ENCODE measurements around the gene OR11H6.
"Not testable (repeated sequence)": the region's sequence is repeated elsewhere in the genome, so short reads cannot be mapped to it uniquely, and the experiment has no call there.

The OR11H6 gene

GRCh38 chr14:20228681-20229080, 5.2 kb downstream of the OR11H6 start, which contains the start of gene OR11H7:
OR11H7 (plus strand) TSS chr14:20228981.
- H3K36me3 ChIP-seq (ENCODE audit: control insufficient read depth in 1 of 2, insufficient read depth in 2 of 2, low read depth in 1 of 2, low read length in 2 of 2) = no peaks in the 10 kb centered on the region
- H3K9me3 ChIP-seq (ENCODE audit: control insufficient read depth, low read length) = peaks cover 15% of the 10 kb centered on the region
- H2BK120ac ChIP-seq (ENCODE audit: low read depth, low read length) = no peak within 1 kb of the TSS
- H3K18ac ChIP-seq (ENCODE audit: low read depth in 1 of 2, low read length in 2 of 2) = no peak within 1 kb of the TSS
- H3K27ac ChIP-seq (ENCODE audit: low read length, poor library complexity, severe bottlenecking) = no peak within 1 kb of the TSS
- no peak within 1 kb of the TSS for H4K8ac ChIP-seq (ENCODE audit: low read length)
- H3K4ac ChIP-seq (ENCODE audit: low read depth in 1 of 2, low read length in 2 of 2) = no peak within 1 kb of the TSS
- no peak within 1 kb of the TSS for H3K23ac ChIP-seq (ENCODE audit: low read length in 2 of 2)
- H4K91ac ChIP-seq (ENCODE audit: low read length) = no peak within 1 kb of the TSS
- no CpG with 5 or more reads among the region's 1 CpG for WGBS
- H3K79me1 ChIP-seq (replicated peaks; ENCODE audit: low read length, poor library complexity, severe bottlenecking) = no peaks in the 10 kb centered on the region
- H3K4me2 ChIP-seq (ENCODE audit: low read length, poor library complexity, severe bottlenecking) = no peak within 1 kb of the TSS
- no peak within 1 kb of the TSS for H2BK5ac ChIP-seq (ENCODE audit: low read depth, low read length, poor library complexity, severe bottlenecking)
- no peak within 1 kb of the TSS for H3K4me3 ChIP-seq (ENCODE audit: insufficient read depth in 1 of 2, low read depth in 1 of 2, low read length in 2 of 2)
- H3K4me1 ChIP-seq (ENCODE audit: control insufficient read depth, insufficient read depth, low read depth, low read length) = no peaks in the 10 kb centered on the region
- no peak for DNase-seq
- no peak within 1 kb of the TSS for H3K9ac ChIP-seq (ENCODE audit: low read length)
- no peak within 1 kb of the TSS for H2AK5ac ChIP-seq (ENCODE audit: low read length, severe bottlenecking)
- H2BK15ac ChIP-seq (ENCODE audit: low read depth, poor library complexity, severe bottlenecking) = no peak within 1 kb of the TSS
- no peak within 1 kb of the TSS for H2BK12ac ChIP-seq (ENCODE audit: low read length in 2 of 2)
- H3K14ac ChIP-seq (ENCODE audit: low read length in 2 of 2) = no peak within 1 kb of the TSS
- no peaks in the 10 kb centered on the region for H3K27me3 ChIP-seq (ENCODE audit: control insufficient read depth in 1 of 2, insufficient read depth in 1 of 2, low read length in 2 of 2)
- no peak within 1 kb of the TSS for H2AFZ ChIP-seq (ENCODE audit: low read depth, low read length)

- 75% methylated on average over 1 of the region's 4 CpGs for WGBS
- not testable (repeated sequence) for H3K36me3 ChIP-seq (ENCODE audit: control insufficient read depth in 1 of 2, insufficient read depth in 2 of 2, low read depth in 1 of 2, low read length in 2 of 2); H3K27me3 ChIP-seq (ENCODE audit: control insufficient read depth in 1 of 2, insufficient read depth in 1 of 2, low read length in 2 of 2); H4K8ac ChIP-seq (ENCODE audit: low read length); H2BK12ac ChIP-seq (ENCODE audit: low read length in 2 of 2); H2AFZ ChIP-seq (ENCODE audit: low read depth, low read length); H2BK15ac ChIP-seq (ENCODE audit: low read depth, poor library complexity, severe bottlenecking); H3K79me1 ChIP-seq (replicated peaks; ENCODE audit: low read length, poor library complexity, severe bottlenecking); H4K91ac ChIP-seq (ENCODE audit: low read length); H3K4ac ChIP-seq (ENCODE audit: low read depth in 1 of 2, low read length in 2 of 2); DNase-seq; H2BK5ac ChIP-seq (ENCODE audit: low read depth, low read length, poor library complexity, severe bottlenecking); H3K9me3 ChIP-seq (ENCODE audit: control insufficient read depth, low read length); H3K4me2 ChIP-seq (ENCODE audit: low read length, poor library complexity, severe bottlenecking); H3K4me3 ChIP-seq (ENCODE audit: insufficient read depth in 1 of 2, low read depth in 1 of 2, low read length in 2 of 2); H3K27ac ChIP-seq (ENCODE audit: low read length, poor library complexity, severe bottlenecking); H3K4me1 ChIP-seq (ENCODE audit: control insufficient read depth, insufficient read depth, low read depth, low read length); H3K14ac ChIP-seq (ENCODE audit: low read length in 2 of 2); H3K9ac ChIP-seq (ENCODE audit: low read length); H3K23ac ChIP-seq (ENCODE audit: low read length in 2 of 2); H2BK120ac ChIP-seq (ENCODE audit: low read depth, low read length); H3K18ac ChIP-seq (ENCODE audit: low read depth in 1 of 2, low read length in 2 of 2); H2AK5ac ChIP-seq (ENCODE audit: low read length, severe bottlenecking)
These were observed 11.9 kb downstream of the OR11H6 start for GRCh38 chr14:20235415-20235814.

- Histone ChIP-seq H3K4me2 (ENCODE audit: low read length, poor library complexity, severe bottlenecking) (no peak overlapping the region), H3K9me3 (ENCODE audit: control insufficient read depth, low read length) (peaks cover 6% of the 10 kb centered on the region), H3K18ac (ENCODE audit: low read depth in 1 of 2, low read length in 2 of 2) (no peak overlapping the region), H3K23ac (ENCODE audit: low read length in 2 of 2) (no peak overlapping the region), H3K27ac (ENCODE audit: low read length, poor library complexity, severe bottlenecking) (no peak overlapping the region), H2BK15ac (ENCODE audit: low read depth, poor library complexity, severe bottlenecking) (no peak overlapping the region), H3K9ac (ENCODE audit: low read length) (no peak overlapping the region), H2BK120ac (ENCODE audit: low read depth, low read length) (no peak overlapping the region), H4K8ac (ENCODE audit: low read length) (no peak overlapping the region), H2AFZ (ENCODE audit: low read depth, low read length) (no peak overlapping the region), H2BK12ac (ENCODE audit: low read length in 2 of 2) (no peak overlapping the region), H3K27me3 (ENCODE audit: control insufficient read depth in 1 of 2, insufficient read depth in 1 of 2, low read length in 2 of 2) (no peaks in the 10 kb centered on the region), H3K79me1 (replicated peaks; ENCODE audit: low read length, poor library complexity, severe bottlenecking) (no peaks in the 10 kb centered on the region), H3K4me1 (ENCODE audit: control insufficient read depth, insufficient read depth, low read depth, low read length) (no peaks in the 10 kb centered on the region), H3K36me3 (ENCODE audit: control insufficient read depth in 1 of 2, insufficient read depth in 2 of 2, low read depth in 1 of 2, low read length in 2 of 2) (no peaks in the 10 kb centered on the region), H3K14ac (ENCODE audit: low read length in 2 of 2) (no peak overlapping the region), H3K4me3 (ENCODE audit: insufficient read depth in 1 of 2, low read depth in 1 of 2, low read length in 2 of 2) (no peak overlapping the region), H2AK5ac (ENCODE audit: low read length, severe bottlenecking) (no peak overlapping the region), H3K4ac (ENCODE audit: low read depth in 1 of 2, low read length in 2 of 2) (no peak overlapping the region), H4K91ac (ENCODE audit: low read length) (no peak overlapping the region), H2BK5ac (ENCODE audit: low read depth, low read length, poor library complexity, severe bottlenecking) (no peak overlapping the region)
- WGBS = 80% methylated on average over 1 of the region's 3 CpGs
- DNase-seq = no peak
These were observed 24.2 kb downstream of the OR11H6 start for GRCh38 chr14:20247646-20248246.

GRCh38 chr14:20262642-20263128, 39.2 kb downstream of the OR11H6 start:
- Histone ChIP-seq H3K27me3 (ENCODE audit: control insufficient read depth in 1 of 2, insufficient read depth in 1 of 2, low read length in 2 of 2) (no peaks in the 10 kb centered on the region), H3K9me3 (ENCODE audit: control insufficient read depth, low read length) (no peaks in the 10 kb centered on the region), H2BK12ac (ENCODE audit: low read length in 2 of 2) (no peak overlapping the region), H3K27ac (ENCODE audit: low read length, poor library complexity, severe bottlenecking) (no peak overlapping the region), H2BK15ac (ENCODE audit: low read depth, poor library complexity, severe bottlenecking) (no peak overlapping the region), H3K36me3 (ENCODE audit: control insufficient read depth in 1 of 2, insufficient read depth in 2 of 2, low read depth in 1 of 2, low read length in 2 of 2) (no peaks in the 10 kb centered on the region), H2BK5ac (ENCODE audit: low read depth, low read length, poor library complexity, severe bottlenecking) (no peak overlapping the region), H3K4ac (ENCODE audit: low read depth in 1 of 2, low read length in 2 of 2) (no peak overlapping the region), H3K4me3 (ENCODE audit: insufficient read depth in 1 of 2, low read depth in 1 of 2, low read length in 2 of 2) (peak overlapping the region in 1 of 2 experiments; percentile 41), H2BK120ac (ENCODE audit: low read depth, low read length) (no peak overlapping the region), H3K4me2 (ENCODE audit: low read length, poor library complexity, severe bottlenecking) (no peak overlapping the region), H3K14ac (ENCODE audit: low read length in 2 of 2) (no peak overlapping the region), H3K4me1 (ENCODE audit: control insufficient read depth, insufficient read depth, low read depth, low read length) (no peaks in the 10 kb centered on the region), H2AFZ (ENCODE audit: low read depth, low read length) (no peak overlapping the region), H3K23ac (ENCODE audit: low read length in 2 of 2) (no peak overlapping the region), H3K18ac (ENCODE audit: low read depth in 1 of 2, low read length in 2 of 2) (no peak overlapping the region), H4K8ac (ENCODE audit: low read length) (no peak overlapping the region), H2AK5ac (ENCODE audit: low read length, severe bottlenecking) (no peak overlapping the region), H4K91ac (ENCODE audit: low read length) (no peak overlapping the region), H3K79me1 (replicated peaks; ENCODE audit: low read length, poor library complexity, severe bottlenecking) (no peaks in the 10 kb centered on the region), H3K9ac (ENCODE audit: low read length) (peak overlapping the region; percentile 47)
- 32% methylated on average over 2 of the region's 3 CpGs for WGBS
- DNase-seq = peak; percentile 13
